Upper lobe of right lung (tissue), 1 donor: Measurements from ENCODE around the gene QSOX2. TPM values are rescaled to one million over a fixed set of nuclear protein-coding genes. Genes with fewer than 3 reads are reported as not detected.

Source experiments
- ATAC-seq: fragments of 200-7000 bp; cut with Tn5 transposase; one replicate; pipeline ENCODE4 v1.9.1; 2020; ENCODE audit warnings: mild to moderate bottlenecking, moderate library complexity
- DNase-seq: peaks from one replicate; pipeline ENCODE4 v3.0.0-alpha.2; 2020
- H3K27ac ChIP-seq: fragments of 200-600 bp; one replicate; pipeline ENCODE4 v1.8.0; 2022
- H3K27me3 ChIP-seq: fragments of 200-600 bp; one replicate; pipeline ENCODE4 v1.8.0; 2022; ENCODE audit warnings: mild to moderate bottlenecking
- H3K36me3 ChIP-seq: fragments of 200-600 bp; one replicate; pipeline ENCODE4 v1.8.0; 2022
- H3K4me1 ChIP-seq: fragments of 200-600 bp; one replicate; pipeline ENCODE4 v1.8.0; 2022
- H3K4me3 ChIP-seq: fragments of 200-600 bp; one replicate; pipeline ENCODE4 v1.8.0; 2022; ENCODE audit warnings: mild to moderate bottlenecking
- H3K9me3 ChIP-seq: fragments of 200-600 bp; one replicate; pipeline ENCODE4 v1.8.0; 2022
- intact Hi-C: fragments of 100-400 bp; cut with DNase I; formaldehyde crosslinking; loops from one replicate; pipeline ENCODE4 v1.11.0; 2022
- total RNA-seq: library from RNA; stranded (reverse); fragmentation: NEBNext Ultra II Directional; extraction: Animal tissue kit (Norgen Biotek cat#: 25700); gene quantifications from one replicate; pipeline ENCODE4 v1.2.1, GENCODE V29; 2021
- TF ChIP-seq, protein P1 (sequence below): fragments of 200-600 bp; IDR thresholded peaks from one replicate; pipeline ENCODE4 v1.8.0; 2022; ENCODE audit warnings: antibody characterized with exemption
- donor health status: DM: no; HTN: yes; CAD: no; lungs with severe emphysema.

QSOX2 gene
- total RNA-seq, 1 donor from 2014 or later = 13.1 TPM

DNA sequence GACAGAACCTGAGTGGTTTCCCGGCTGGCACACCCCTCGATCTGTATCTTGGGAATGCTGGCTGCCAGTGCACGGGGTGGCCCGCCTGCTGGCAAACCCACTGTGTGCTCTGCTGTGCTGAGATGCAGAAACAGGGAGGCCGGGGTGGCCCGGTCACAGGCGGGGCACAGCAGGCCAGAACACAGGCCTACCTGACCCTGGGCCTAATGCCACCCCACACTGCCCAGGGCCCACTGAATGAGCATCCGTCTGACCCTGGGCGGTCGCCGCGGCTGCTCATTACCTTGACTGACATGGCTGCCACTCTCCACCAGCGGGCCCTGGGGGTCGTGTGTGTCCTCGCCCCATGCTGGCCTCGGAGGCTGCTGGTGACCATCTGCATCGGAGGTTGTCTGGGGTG, 14.2 kb upstream of the QSOX2 start:
- Histone ChIP-seq H3K27ac (no peak overlapping the region), H3K4me1 (no peaks in the 10 kb centered on the region), H3K36me3 (no peaks in the 10 kb centered on the region), H3K9me3 (no peaks in the 10 kb centered on the region), H3K27me3 (peaks cover 5% of the 10 kb centered on the region), H3K4me3 (no peak overlapping the region)
- ATAC-seq (no peak), DNase-seq (no peak)
- intact Hi-C loops = no loop called here
- TF ChIP-seq, protein P1, sequence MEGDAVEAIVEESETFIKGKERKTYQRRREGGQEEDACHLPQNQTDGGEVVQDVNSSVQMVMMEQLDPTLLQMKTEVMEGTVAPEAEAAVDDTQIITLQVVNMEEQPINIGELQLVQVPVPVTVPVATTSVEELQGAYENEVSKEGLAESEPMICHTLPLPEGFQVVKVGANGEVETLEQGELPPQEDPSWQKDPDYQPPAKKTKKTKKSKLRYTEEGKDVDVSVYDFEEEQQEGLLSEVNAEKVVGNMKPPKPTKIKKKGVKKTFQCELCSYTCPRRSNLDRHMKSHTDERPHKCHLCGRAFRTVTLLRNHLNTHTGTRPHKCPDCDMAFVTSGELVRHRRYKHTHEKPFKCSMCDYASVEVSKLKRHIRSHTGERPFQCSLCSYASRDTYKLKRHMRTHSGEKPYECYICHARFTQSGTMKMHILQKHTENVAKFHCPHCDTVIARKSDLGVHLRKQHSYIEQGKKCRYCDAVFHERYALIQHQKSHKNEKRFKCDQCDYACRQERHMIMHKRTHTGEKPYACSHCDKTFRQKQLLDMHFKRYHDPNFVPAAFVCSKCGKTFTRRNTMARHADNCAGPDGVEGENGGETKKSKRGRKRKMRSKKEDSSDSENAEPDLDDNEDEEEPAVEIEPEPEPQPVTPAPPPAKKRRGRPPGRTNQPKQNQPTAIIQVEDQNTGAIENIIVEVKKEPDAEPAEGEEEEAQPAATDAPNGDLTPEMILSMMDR = no peak

DNA sequence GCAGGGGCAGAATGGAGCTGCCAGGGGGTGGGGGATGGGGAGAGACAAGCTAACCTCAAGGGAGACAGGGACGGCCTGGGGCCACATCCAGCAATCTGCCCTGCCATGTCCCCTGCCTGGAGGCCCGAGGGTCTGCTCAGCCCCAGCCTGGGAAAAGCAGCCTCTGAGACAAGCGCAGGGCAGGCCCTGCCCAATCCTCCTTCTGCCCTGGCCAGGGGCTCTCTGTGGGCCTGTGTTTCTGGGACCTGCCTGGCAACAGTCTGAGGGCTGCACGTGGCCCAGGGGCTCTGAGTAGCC, 13.9 kb upstream of the QSOX2 start:
- H3K27ac ChIP-seq = no peak overlapping the region
- peaks cover 5% of the 10 kb centered on the region for H3K27me3 ChIP-seq
- no peak overlapping the region for H3K4me3 ChIP-seq
- TF ChIP-seq, protein P1 = no peak
- H3K9me3 ChIP-seq = no peaks in the 10 kb centered on the region
- no peaks in the 10 kb centered on the region for H3K4me1 ChIP-seq
- ATAC-seq (no peak), DNase-seq (no peak)
- intact Hi-C loops = no loop called here
- H3K36me3 ChIP-seq = no peaks in the 10 kb centered on the region

DNA sequence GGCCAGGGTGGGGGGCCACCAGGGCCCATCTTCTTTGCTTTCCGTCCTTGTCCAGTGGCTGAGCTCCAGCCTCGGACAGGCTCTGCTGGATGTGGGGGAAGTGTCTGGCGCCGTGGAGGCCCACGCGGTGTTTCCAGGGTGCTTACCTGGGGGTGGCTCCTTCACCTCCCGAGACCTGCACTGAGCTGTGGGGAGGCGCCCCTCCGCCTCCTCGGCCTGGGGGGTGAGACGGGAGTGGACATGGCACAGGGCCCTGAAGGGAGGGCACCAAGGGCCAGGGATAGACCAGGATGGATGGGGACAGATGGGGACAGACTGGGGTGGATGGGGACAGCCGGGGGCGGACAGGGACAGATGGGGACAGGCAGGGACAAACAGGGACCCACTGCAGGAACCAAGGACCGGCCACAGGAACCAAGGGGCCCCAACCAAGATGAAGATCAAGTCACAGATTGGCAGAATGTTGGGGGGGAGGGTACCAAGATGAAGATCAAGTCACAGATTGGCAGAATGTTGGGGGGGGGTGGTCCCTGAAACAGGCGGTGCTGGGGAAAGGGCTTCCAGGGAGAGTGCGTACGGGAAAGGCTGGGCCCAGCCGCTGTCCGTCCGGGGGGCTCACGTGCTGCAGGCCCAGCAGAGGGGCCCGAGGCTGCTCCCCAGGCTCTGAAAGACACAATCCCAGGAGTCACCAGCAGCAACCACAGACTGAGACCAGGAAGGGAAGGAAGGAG, 13.3 kb upstream of the QSOX2 start:
- TF ChIP-seq, protein P1 = no peak
- no peak for ATAC-seq
- DNase-seq = no peak

DNA sequence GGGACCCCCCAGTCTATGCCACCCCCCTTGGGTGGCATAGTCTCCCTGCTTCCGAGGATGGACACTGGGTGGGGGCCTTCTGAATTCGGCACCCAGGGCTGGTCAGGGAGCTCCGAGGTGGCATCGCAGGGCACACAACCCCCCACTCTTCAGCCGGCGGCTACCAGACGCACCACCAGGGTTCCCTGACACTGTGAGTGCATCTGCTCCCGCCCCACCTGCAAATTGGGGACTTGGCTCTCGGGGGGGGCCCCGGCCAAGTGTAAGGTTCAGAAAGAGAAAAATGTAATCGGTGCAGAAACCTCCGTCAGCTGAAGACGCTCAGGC, 12.7 kb upstream of the QSOX2 start:
- TF ChIP-seq, protein P1 = no peak
- DNase-seq (no peak), ATAC-seq (no peak)
- H3K4me3 ChIP-seq = no peak overlapping the region
- no peaks in the 10 kb centered on the region for H3K4me1 ChIP-seq
- H3K36me3 ChIP-seq = no peaks in the 10 kb centered on the region
- no peaks in the 10 kb centered on the region for H3K9me3 ChIP-seq
- H3K27me3 ChIP-seq = peaks cover 11% of the 10 kb centered on the region
- H3K27ac ChIP-seq = no peak overlapping the region
- intact Hi-C loops = no loop called here

More for the DNA sequence above, 13.3 kb upstream of the QSOX2 start:
- no peaks in the 10 kb centered on the region for H3K36me3 ChIP-seq
- intact Hi-C loops = no loop called here
- no peak overlapping the region for H3K4me3 ChIP-seq
- no peaks in the 10 kb centered on the region for H3K4me1 ChIP-seq
- H3K27ac ChIP-seq = no peak overlapping the region
- no peaks in the 10 kb centered on the region for H3K9me3 ChIP-seq
- H3K27me3 ChIP-seq = peaks cover 5% of the 10 kb centered on the region

DNA sequence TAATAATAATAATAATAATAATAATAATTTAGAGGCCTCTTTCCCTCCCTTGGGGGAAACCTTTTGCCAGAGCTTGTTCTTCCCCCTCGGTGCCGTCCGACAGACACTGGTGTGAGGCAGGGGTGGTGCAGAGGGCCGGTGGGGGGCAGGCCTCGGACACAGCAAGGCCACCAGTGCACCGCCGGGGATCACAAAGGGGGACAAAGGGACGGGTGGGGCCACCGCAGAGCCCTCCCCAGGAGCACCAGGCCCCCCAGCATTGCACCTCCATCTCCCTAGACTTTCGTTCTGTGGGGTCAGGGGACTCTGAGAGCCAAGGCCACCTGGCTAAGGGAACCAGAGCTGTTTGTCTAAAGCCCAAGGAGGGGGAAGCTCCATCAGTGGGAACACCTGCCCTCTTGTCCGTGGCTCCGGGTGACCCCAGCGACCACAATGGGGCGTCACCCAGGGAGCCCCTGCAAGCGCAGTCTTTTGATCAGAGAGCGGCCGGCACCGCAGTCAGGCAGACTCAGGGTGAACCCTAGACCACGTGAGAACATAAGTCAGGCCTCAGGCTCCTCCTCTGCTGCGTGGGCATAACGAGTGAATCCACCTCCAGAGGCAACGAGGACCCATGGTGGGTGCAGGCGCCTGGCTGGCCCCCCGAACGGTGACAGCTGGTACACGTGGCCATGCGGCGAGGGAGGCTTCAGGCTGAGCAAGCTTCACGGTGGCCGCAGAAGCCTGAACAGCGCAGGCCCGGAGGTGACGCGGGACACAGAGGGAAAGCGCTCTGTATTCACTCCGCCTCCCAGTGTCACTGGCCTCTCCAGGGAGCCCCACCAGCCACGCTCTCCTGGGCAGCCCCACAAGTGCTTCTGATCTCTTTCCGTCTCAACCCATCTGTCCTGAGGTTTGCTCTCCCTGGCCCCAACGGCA, 12.0 kb upstream of the QSOX2 start:
- intact Hi-C loops = no loop called here
- H3K4me1 ChIP-seq = no peaks in the 10 kb centered on the region
- H3K27me3 ChIP-seq = peaks cover 13% of the 10 kb centered on the region
- TF ChIP-seq, protein P1 = no peak
- ATAC-seq (no peak), DNase-seq (no peak)
- no peaks in the 10 kb centered on the region for H3K36me3 ChIP-seq
- H3K27ac ChIP-seq = no peak overlapping the region
- no peak overlapping the region for H3K4me3 ChIP-seq
- H3K9me3 ChIP-seq = no peaks in the 10 kb centered on the region
